ENCODE data around the gene PLXNA4. TPM values are rescaled to one million over a fixed set of nuclear protein-coding genes. Genes with fewer than 3 reads are reported as not detected.

The PLXNA4 gene
- total and polyA plus RNA-seq, 8 donors: 0.19 to 1.6 (median 0.47) TPM

GRCh38 chr7:132453826-132454225 lies 122.4 kb downstream of the PLXNA4 start:
- TF ChIP-seq CTCF (IDR thresholded peaks at IDR 0.05): no peak
- FAIRE-seq: no peak
- 89 to 93% methylated on average over 3 of the region's 3 CpGs for WGBS, 2 donors
- Histone ChIP-seq H3K4me1 (no peaks in the 10 kb centered on the region), H3K27me3 (no peaks in the 10 kb centered on the region), H3K27ac (no peak overlapping the region), H3K36me3 (no peaks in the 10 kb centered on the region), H3K4me3 (no peak overlapping the region), H3K9me3 (no peaks in the 10 kb centered on the region)
- no peak for ATAC-seq
- no peak for DNase-seq
- intact Hi-C loops (cut with DNase I): no loop called here

GRCh38 chr7:132451161-132451560 lies 125.1 kb downstream of the PLXNA4 start:
- ATAC-seq (no peak), DNase-seq (no peak), FAIRE-seq (no peak)
- Histone ChIP-seq H3K27ac (no peak overlapping the region), H3K9me3 (no peaks in the 10 kb centered on the region), H3K36me3 (no peaks in the 10 kb centered on the region), H3K4me3 (no peak overlapping the region), H3K4me1 (no peaks in the 10 kb centered on the region), H3K27me3 (no peaks in the 10 kb centered on the region)
- WGBS, 2 donors: 72 to 78% methylated on average over 6 of the region's 6 CpGs
- no peak for TF ChIP-seq CTCF (IDR thresholded peaks at IDR 0.05)
- intact Hi-C loops (cut with DNase I): no loop called here

GRCh38 chr7:132450696-132451095 lies 125.6 kb downstream of the PLXNA4 start:
- Histone ChIP-seq H3K27ac (no peak overlapping the region), H3K36me3 (no peaks in the 10 kb centered on the region), H3K9me3 (no peaks in the 10 kb centered on the region), H3K4me3 (no peak overlapping the region), H3K27me3 (no peaks in the 10 kb centered on the region), H3K4me1 (no peaks in the 10 kb centered on the region)
- no peak for TF ChIP-seq CTCF (IDR thresholded peaks at IDR 0.05)
- FAIRE-seq: no peak
- ATAC-seq: no peak
- WGBS, 2 donors: 76 to 89% methylated on average over 1 of the region's 1 CpG
- DNase-seq: no peak
- intact Hi-C loops (cut with DNase I): no loop called here

- Histone ChIP-seq H3K27me3 (no peaks in the 10 kb centered on the region), H3K9me3 (no peaks in the 10 kb centered on the region), H3K27ac (no peak overlapping the region), H3K4me3 (no peak overlapping the region), H3K4me1 (no peaks in the 10 kb centered on the region), H3K36me3 (no peaks in the 10 kb centered on the region)
- intact Hi-C loops (cut with DNase I): no loop called here
- FAIRE-seq (no peak), ATAC-seq (no peak), DNase-seq (no peak)
- no peak for TF ChIP-seq CTCF (IDR thresholded peaks at IDR 0.05)
- 72 to 83% methylated on average over 4 of the region's 4 CpGs for WGBS, 2 donors
Observed at GRCh38 chr7:132450188-132450587, 126.1 kb downstream of the PLXNA4 start.

GRCh38 chr7:132446666-132447278 lies 129.5 kb downstream of the PLXNA4 start:
- Histone ChIP-seq H3K9me3 (no peaks in the 10 kb centered on the region), H3K27me3 (no peaks in the 10 kb centered on the region), H3K4me1 (no peaks in the 10 kb centered on the region), H3K4me3 (no peak overlapping the region), H3K27ac (no peak overlapping the region), H3K36me3 (no peaks in the 10 kb centered on the region)
- DNase-seq (no peak), ATAC-seq (no peak), FAIRE-seq (no peak)
- TF ChIP-seq CTCF (IDR thresholded peaks at IDR 0.05): no peak
- intact Hi-C loops (cut with DNase I): no loop called here
- WGBS, 2 donors: 72 to 73% methylated on average over 8 of the region's 8 CpGs

Data from pancreas (tissue), 10 donors.